Colonic mucosa (tissue), 4 donors: Measurements from ENCODE around the gene COX6B2. TPM values are rescaled to one million over a fixed set of nuclear protein-coding genes. Genes with fewer than 3 reads are reported as not detected.

Experiments used
- DNase-seq: peaks from one replicate; pipeline ENCODE4 v3.0.0-alpha.2; 2020
- H3K27ac ChIP-seq: fragments of 200-600 bp; one replicate; pipeline ENCODE4 v1.8.0; 2021
- H3K27me3 ChIP-seq: fragments of 200-600 bp; one replicate; pipeline ENCODE4 v1.8.0; 2021
- H3K36me3 ChIP-seq: fragments of 200-600 bp; one replicate; pipeline ENCODE4 v1.8.0; 2021
- H3K4me1 ChIP-seq: fragments of 200-600 bp; one replicate; pipeline ENCODE4 v1.8.0; 2021; ENCODE audit warnings: mild to moderate bottlenecking
- H3K4me3 ChIP-seq: fragments of 200-600 bp; one replicate; pipeline ENCODE4 v1.8.0; 2021
- H3K9ac ChIP-seq, 2 donors: one replicate each; pipeline ENCODE4 v1.7.0; 2013; ENCODE audit warnings: control low read depth in 2 of 2, low read depth in 2 of 2, low read length in 2 of 2
- H3K9me3 ChIP-seq: fragments of 200-600 bp; one replicate; pipeline ENCODE4 v1.8.0; 2021
- intact Hi-C: fragments of 100-400 bp; cut with DNase I; formaldehyde crosslinking; loops from one replicate; pipeline ENCODE4 v1.14.1; 2022
- total RNA-seq, 2 donors: library from RNA; stranded (reverse); fragmentation: NEBNext Ultra II Directional in 1 of 2; extraction: Animal tissue kit (Norgen Biotek cat#: 25700) in 1 of 2; gene quantifications; one replicate each; pipeline ENCODE4 v1.2.1, GENCODE V29; 2021
- TF ChIP-seq, protein P1 (sequence below): fragments of 200-600 bp; IDR thresholded peaks from one replicate; pipeline ENCODE4 v1.8.0; 2022; ENCODE audit warnings: antibody characterized with exemption, mild to moderate bottlenecking
- donor health status: healthy.
- donor health status: DM: no; HTN: no; CAD: no.
- donor health status: DM: no; HTN: no; CAD: no.

COX6B2 gene
- total RNA-seq, 2 donors from 2014 or later = 12.9 to 15.2 TPM

DNA sequence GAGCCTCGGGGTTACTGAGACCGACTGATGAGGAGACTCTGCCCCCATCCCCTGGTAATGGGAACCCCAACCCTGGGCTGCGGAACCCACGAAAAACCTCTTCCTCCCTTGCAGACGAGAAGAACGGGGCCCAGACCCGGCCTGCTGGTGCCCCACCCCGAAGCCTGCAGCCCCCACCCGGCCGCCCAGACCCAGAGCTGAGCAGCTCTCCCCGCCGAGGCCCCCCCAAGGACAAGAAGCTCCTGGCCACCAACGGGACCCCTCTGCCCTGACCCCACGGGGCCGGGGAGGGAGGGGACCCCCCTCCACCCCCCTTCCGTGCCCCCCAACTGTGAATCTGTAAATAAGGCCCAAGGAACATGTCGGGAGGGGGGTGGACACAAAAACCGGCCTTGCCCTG lies 42.7 kb downstream of the COX6B2 start:
- intact Hi-C loops = no loop called here
- Histone ChIP-seq H3K36me3 (no peaks in the 10 kb centered on the region), H3K4me3 (no peak overlapping the region), H3K4me1 (no peaks in the 10 kb centered on the region), H3K9ac (no peak overlapping the region), H3K27me3 (no peaks in the 10 kb centered on the region), H3K27ac (no peak overlapping the region), H3K9me3 (no peaks in the 10 kb centered on the region)
- TF ChIP-seq, protein P1, sequence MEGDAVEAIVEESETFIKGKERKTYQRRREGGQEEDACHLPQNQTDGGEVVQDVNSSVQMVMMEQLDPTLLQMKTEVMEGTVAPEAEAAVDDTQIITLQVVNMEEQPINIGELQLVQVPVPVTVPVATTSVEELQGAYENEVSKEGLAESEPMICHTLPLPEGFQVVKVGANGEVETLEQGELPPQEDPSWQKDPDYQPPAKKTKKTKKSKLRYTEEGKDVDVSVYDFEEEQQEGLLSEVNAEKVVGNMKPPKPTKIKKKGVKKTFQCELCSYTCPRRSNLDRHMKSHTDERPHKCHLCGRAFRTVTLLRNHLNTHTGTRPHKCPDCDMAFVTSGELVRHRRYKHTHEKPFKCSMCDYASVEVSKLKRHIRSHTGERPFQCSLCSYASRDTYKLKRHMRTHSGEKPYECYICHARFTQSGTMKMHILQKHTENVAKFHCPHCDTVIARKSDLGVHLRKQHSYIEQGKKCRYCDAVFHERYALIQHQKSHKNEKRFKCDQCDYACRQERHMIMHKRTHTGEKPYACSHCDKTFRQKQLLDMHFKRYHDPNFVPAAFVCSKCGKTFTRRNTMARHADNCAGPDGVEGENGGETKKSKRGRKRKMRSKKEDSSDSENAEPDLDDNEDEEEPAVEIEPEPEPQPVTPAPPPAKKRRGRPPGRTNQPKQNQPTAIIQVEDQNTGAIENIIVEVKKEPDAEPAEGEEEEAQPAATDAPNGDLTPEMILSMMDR = no peak
- no peak for DNase-seq

DNA sequence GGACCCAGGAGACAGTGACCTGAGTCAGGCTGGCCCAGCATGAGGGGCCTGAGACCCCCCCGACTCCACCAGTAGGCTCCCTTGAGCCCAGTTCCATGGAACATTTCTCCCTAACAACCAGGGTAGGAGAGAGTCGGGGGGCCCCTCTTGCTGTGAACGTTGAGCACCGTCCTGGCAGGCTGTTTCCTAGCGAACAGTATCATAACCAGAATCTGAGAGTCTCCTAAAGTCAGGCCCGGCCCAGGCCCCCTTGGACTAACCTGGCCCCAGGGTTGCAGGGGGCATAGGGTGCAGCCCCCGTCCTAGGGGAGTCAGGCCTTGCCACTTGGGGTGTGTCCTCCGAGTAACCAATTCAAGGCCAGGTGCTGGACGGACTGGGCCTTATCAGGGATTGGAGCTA lies 43.1 kb downstream of the COX6B2 start:
- intact Hi-C loops = no loop called here
- Histone ChIP-seq H3K9me3 (no peaks in the 10 kb centered on the region), H3K36me3 (no peaks in the 10 kb centered on the region), H3K4me1 (no peaks in the 10 kb centered on the region), H3K27ac (no peak overlapping the region), H3K27me3 (no peaks in the 10 kb centered on the region), H3K9ac (no peak overlapping the region), H3K4me3 (no peak overlapping the region)
- TF ChIP-seq, protein P1 = no peak
- no peak for DNase-seq

DNA sequence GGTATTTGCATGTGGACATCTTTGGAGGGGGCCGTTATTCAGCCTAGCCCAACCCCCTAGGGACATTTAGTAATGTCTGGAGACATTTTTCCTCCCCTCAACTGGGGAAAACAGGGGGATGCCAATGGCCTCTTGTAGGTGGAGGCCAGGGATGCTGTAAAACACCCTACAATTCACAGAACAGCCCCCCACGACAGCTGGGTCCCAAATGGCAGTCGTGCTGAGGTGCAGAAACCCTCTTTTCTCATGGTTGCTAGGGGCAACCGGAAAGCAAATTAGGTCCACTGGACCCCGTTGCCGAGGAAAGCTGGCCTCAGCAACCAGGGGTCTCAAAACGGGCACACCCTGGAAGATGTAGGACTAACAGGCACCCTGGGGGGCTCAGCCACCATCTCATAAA lies 44.0 kb downstream of the COX6B2 start:
- H3K9ac ChIP-seq = no peak overlapping the region
- TF ChIP-seq, protein P1 = no peak
- no peaks in the 10 kb centered on the region for H3K9me3 ChIP-seq
- no peaks in the 10 kb centered on the region for H3K36me3 ChIP-seq
- no peak overlapping the region for H3K27ac ChIP-seq
- H3K4me1 ChIP-seq = no peaks in the 10 kb centered on the region
- DNase-seq = no peak
- intact Hi-C loops = no loop called here
- H3K4me3 ChIP-seq = no peak overlapping the region
- no peaks in the 10 kb centered on the region for H3K27me3 ChIP-seq

DNA sequence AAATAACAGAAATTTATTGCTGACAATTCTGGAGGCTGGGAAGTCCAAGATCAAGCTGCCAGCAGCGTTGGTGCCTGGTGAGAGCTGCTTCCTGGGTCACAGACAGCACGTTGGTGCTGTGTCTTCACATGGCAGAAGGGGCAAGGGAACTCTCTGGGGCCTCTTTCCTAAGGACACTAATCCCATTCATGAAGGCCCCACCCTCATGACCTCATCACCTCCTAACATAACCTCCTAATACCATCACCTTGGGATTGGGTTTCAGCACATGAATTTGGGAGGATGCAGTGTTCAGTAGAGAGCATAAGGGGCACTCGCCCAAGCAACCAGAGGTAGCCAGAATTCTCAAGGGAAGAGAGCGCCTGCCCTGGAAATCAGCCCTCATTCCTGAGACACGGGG lies 45.1 kb downstream of the COX6B2 start:
- intact Hi-C loops = no loop called here
- no peak overlapping the region for H3K27ac ChIP-seq
- H3K9me3 ChIP-seq = no peaks in the 10 kb centered on the region
- H3K4me1 ChIP-seq = no peaks in the 10 kb centered on the region
- no peaks in the 10 kb centered on the region for H3K36me3 ChIP-seq
- no peak for DNase-seq
- H3K9ac ChIP-seq = no peak overlapping the region
- no peaks in the 10 kb centered on the region for H3K27me3 ChIP-seq
- H3K4me3 ChIP-seq = no peak overlapping the region
- TF ChIP-seq, protein P1 = no peak

DNA sequence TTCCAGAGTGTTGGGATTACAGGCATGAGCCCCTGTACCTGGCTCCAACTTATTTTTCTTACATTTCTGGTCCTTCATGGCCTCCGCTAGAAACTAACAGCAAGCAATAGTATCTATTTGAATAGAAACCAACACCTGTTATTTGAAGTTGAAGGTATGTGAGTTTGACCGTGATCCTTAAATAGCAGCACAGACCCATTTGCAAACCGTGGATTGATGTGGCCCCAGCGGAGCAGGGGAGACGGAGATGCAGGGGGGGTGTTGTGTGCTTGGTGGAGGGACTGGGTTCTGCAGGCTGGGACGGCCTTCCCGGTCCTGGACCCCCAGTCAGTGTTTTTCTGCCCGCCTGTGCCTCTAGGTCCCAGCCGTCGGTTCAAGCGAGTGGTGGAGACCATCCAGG lies 46.2 kb downstream of the COX6B2 start:
- H3K9me3 ChIP-seq = no peaks in the 10 kb centered on the region
- H3K27me3 ChIP-seq = no peaks in the 10 kb centered on the region
- intact Hi-C loops = no loop called here
- H3K36me3 ChIP-seq = no peaks in the 10 kb centered on the region
- TF ChIP-seq, protein P1 = no peak
- DNase-seq = no peak
- H3K9ac ChIP-seq = no peak overlapping the region
- no peaks in the 10 kb centered on the region for H3K4me1 ChIP-seq
- H3K4me3 ChIP-seq = no peak overlapping the region
- H3K27ac ChIP-seq = no peak overlapping the region

DNA sequence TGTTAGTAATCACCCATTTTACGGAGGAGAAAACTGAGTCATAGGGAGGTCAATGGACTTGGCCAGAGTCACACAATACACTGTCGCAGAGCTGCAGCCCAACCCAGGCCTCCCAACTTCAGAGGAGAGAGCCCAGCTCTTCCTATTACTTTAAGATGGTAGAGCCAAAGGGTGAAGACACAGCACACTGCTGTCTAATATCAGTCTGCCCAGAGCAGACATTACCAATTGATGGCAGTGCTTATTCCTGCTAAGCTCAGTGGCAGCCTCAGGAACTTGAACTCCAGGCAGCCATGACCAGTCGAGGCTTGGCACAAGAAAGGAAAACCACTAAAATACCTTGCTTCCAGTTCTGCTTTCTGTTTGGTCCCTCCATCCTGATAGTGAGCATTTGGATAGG lies 47.8 kb downstream of the COX6B2 start:
- Histone ChIP-seq H3K27ac (no peak overlapping the region), H3K4me1 (no peaks in the 10 kb centered on the region), H3K36me3 (no peaks in the 10 kb centered on the region), H3K4me3 (no peak overlapping the region), H3K27me3 (no peaks in the 10 kb centered on the region), H3K9me3 (no peaks in the 10 kb centered on the region), H3K9ac (no peak overlapping the region)
- DNase-seq = no peak
- TF ChIP-seq, protein P1 = no peak
- intact Hi-C loops = no loop called here
